SJCRH30 (cell line): ENCODE results near the gene MDP1. TPM values are rescaled to one million over a fixed set of nuclear protein-coding genes. Genes with fewer than 3 reads are reported as not detected.

Experiments
- DNase-seq, 2 experiments: peaks; one replicate each; pipeline ENCODE4 v3.0.0-alpha.2; 2015 to 2020
- H3K27ac ChIP-seq: fragments of 250-450 bp; sonication (Bioruptor Pico); 2 replicates; pipeline ENCODE4 v1.5.1; 2020; ENCODE audit warnings: mild to moderate bottlenecking, moderate library complexity
- H3K27me3 ChIP-seq: fragments of 250-450 bp; sonication (Bioruptor Pico); 2 replicates; pipeline ENCODE4 v1.5.1; 2020; ENCODE audit warnings: mild to moderate bottlenecking, moderate library complexity
- H3K36me3 ChIP-seq: fragments of 250-450 bp; sonication (Bioruptor Pico); 2 replicates; pipeline ENCODE4 v1.5.1; 2020; ENCODE audit warnings: mild to moderate bottlenecking, moderate library complexity
- H3K4me1 ChIP-seq: fragments of 250-450 bp; sonication (Bioruptor Pico); 2 replicates; pipeline ENCODE4 v1.5.1; 2020; ENCODE audit warnings: mild to moderate bottlenecking, moderate library complexity
- H3K4me3 ChIP-seq: fragments of 250-450 bp; sonication (Bioruptor Pico); 2 replicates; pipeline ENCODE4 v1.5.1; 2020; ENCODE audit warnings: mild to moderate bottlenecking, moderate library complexity
- H3K9me3 ChIP-seq: fragments of 250-450 bp; sonication (Bioruptor Pico); replicated peaks from 2 replicates; pipeline ENCODE4 v1.5.1; 2020; ENCODE audit warnings: mild to moderate bottlenecking, moderate library complexity
- total RNA-seq: library from RNA; depleted of rRNA; stranded (reverse); fragments of >200 nt; shearing (Covaris generic); gene quantifications from 2 replicates; pipeline ENCODE4 v1.2.3, GENCODE V29; 2014; rRNA removed

MDP1 gene
- total RNA-seq, 1 experiment from 2014 or later: 27.7 TPM

GRCh38 chr14:24178399-24179178, 37.3 kb downstream of the MDP1 start:
- Histone ChIP-seq H3K27ac (no peak overlapping the region), H3K4me1 (no peaks in the 10 kb centered on the region), H3K36me3 (peaks cover 31% of the 10 kb centered on the region), H3K27me3 (no peaks in the 10 kb centered on the region), H3K4me3 (no peak overlapping the region), H3K9me3 (no peaks in the 10 kb centered on the region)
- no peak for DNase-seq

DNA sequence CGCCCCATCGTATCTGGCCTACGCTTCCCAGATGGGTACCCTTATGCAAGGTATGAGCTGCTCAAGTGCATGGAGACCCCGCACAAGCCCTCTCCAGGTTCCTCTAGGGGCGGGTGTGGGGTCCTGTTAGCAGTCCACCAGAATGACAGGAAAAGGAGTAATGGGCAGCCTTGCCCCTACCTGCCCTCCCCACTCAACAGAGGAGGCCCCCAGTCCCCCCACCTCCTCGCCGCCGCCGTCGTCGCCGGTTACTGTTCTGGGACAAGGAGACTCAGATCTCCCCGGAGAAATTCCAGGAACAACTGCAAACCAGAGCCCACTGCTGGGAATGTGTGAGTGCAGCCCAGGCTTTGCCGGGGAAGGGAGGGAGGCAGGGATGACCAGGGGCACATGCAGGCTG, 38.0 kb downstream of the MDP1 start:
- Histone ChIP-seq H3K27ac (no peak overlapping the region), H3K4me3 (no peak overlapping the region), H3K9me3 (no peaks in the 10 kb centered on the region), H3K4me1 (no peaks in the 10 kb centered on the region), H3K36me3 (peaks cover 24% of the 10 kb centered on the region), H3K27me3 (no peaks in the 10 kb centered on the region)
- DNase-seq: no peak

GRCh38 chr14:24177041-24177825, 38.6 kb downstream of the MDP1 start:
- Histone ChIP-seq H3K4me3 (no peak overlapping the region), H3K27me3 (no peaks in the 10 kb centered on the region), H3K9me3 (no peaks in the 10 kb centered on the region), H3K36me3 (peaks cover 23% of the 10 kb centered on the region), H3K4me1 (no peaks in the 10 kb centered on the region), H3K27ac (no peak overlapping the region)
- DNase-seq: no peak

DNA sequence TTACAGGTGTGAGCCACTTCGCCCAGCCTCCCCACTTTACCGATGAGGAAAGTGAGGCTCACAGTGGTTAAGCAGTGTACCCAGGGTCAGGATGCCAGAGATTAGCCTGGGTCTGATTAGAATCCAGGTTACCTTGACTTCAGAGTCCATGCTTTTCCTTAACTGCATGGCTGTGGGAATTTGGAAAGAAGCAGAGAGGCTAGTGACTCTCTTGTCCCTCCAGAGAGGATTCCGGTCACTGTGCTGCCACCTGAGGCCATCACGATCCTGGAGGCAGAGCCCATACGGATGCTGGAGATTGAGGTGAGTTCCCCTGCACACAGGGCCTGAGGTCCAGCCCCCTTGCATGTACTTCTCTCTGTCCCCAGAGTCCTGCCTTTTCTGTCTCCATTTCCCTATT, 39.3 kb downstream of the MDP1 start:
- Histone ChIP-seq H3K27ac (no peak overlapping the region), H3K36me3 (peaks cover 23% of the 10 kb centered on the region), H3K4me1 (no peaks in the 10 kb centered on the region), H3K9me3 (no peaks in the 10 kb centered on the region), H3K4me3 (no peak overlapping the region), H3K27me3 (no peaks in the 10 kb centered on the region)
- DNase-seq: no peak

DNA sequence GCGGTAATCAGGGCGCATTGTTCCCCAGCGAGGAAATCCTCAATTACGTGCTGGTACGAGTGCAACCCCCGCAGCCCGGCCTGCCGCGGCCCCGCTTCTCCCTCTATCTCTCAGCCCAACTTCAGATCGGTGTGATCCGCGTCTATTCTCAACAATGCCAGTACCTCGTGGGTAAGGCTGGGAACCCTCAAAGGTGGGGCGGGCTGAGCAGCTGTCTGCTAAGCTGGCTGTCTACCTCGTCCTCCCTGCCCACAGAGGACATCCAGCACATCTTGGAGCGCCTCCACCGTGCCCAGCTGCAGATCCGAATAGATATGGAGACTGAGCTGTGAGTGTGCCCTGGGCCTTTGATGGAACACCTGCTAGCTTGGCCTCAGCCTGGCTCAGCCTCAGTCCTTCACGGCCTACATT, 43.0 kb downstream of the MDP1 start:
- no peak overlapping the region for H3K27ac ChIP-seq
- H3K4me1 ChIP-seq: no peaks in the 10 kb centered on the region
- H3K27me3 ChIP-seq: no peaks in the 10 kb centered on the region
- no peaks in the 10 kb centered on the region; the same call in 1 of the 2 replicates for H3K36me3 ChIP-seq
- no peak overlapping the region for H3K4me3 ChIP-seq
- no peak for DNase-seq
- H3K9me3 ChIP-seq: no peaks in the 10 kb centered on the region

DNA sequence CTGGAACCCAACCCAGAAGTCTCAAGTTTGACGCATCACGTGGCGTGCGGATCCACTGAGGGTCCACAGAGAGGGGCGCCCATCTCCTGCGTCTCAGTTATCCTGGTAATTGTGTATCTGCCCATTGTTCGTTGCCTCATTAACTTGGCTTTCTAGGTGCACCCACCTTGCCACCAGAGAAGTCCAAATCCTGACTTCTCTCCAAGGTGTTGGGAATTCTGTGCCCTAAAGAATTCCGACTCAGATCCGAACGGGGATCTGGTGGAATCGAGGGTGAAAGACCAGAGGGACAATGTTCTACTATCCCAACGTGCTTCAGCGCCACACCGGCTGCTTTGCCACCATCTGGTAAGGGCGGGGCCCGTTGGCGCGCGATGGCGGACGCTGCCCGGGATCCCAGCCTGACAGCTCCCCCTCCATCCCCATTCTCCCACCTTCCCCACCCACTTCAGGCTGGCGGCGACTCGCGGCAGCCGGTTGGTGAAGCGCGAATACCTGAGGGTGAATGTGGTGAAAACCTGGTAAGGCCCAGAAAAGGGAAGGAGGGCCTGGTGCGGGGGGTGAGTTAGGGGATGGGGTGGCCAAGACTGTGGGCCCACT, 43.5 kb downstream of the MDP1 start:
- H3K27ac ChIP-seq: no peak overlapping the region
- no peak for DNase-seq
- H3K27me3 ChIP-seq: no peaks in the 10 kb centered on the region
- no peaks in the 10 kb centered on the region for H3K9me3 ChIP-seq
- H3K36me3 ChIP-seq: no peaks in the 10 kb centered on the region; the same call in 1 of the 2 replicates
- H3K4me3 ChIP-seq: no peak overlapping the region
- H3K4me1 ChIP-seq: no peaks in the 10 kb centered on the region

DNA sequence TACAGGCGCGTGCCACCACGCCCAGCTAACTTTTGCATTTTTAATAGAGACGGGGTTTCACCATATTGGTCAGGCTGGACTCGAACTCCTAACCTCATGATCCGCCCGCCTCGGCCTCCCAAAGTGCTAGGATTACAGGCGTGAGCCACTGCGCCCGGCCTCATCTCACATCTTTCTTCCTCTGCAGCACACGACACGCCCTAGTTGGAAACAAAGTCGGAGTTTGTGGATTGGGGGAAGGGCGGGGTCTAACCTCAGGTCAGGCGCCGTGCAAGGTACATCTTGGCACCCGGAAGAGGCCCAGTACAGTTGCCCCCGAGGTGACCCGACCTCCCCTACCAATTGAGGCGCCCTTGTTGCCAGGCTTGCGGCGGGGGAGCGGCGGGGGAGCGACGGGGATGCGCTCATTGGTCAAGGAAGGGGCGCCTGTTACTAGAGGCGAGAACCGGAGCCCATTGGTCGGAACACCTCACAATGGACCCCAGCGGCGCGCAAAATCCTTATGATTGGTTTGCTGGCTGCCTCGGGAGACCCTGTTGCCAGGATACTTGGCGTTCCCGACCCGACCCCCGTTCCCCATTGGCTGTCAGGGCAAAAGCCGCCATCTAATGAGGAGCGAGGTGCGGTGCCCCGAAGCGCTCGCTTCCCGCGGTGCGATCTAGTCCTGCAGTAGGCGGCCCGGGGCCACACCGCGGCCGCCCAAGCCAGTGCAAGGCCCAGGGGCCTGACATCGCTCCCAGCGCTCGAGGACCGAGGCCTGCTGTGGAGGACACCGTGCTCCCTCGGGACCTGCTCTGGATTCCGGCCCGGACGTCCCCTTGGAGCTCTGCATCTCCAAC, 44.2 kb downstream of the MDP1 start, which contains the start of gene REC8:
TSS of gene REC8 (plus strand) at position 659 of the 839 bp plus-strand sequence. CDS start 473 bp downstream, outside the sequence.
- no peak for DNase-seq
- H3K4me3 ChIP-seq: no peak within 1 kb of the TSS
- no peak within 1 kb of the TSS for H3K27ac ChIP-seq
- no peaks in the 10 kb centered on the region for H3K36me3 ChIP-seq
- no peaks in the 10 kb centered on the region for H3K9me3 ChIP-seq
- H3K4me1 ChIP-seq: no peaks in the 10 kb centered on the region
- no peaks in the 10 kb centered on the region for H3K27me3 ChIP-seq

- DNase-seq: no peak
- H3K9me3 ChIP-seq: no peaks in the 10 kb centered on the region
- no peak overlapping the region for H3K4me3 ChIP-seq
- no peak overlapping the region for H3K27ac ChIP-seq
- H3K4me1 ChIP-seq: no peaks in the 10 kb centered on the region
- peaks cover 2% of the 10 kb centered on the region; the same call in 1 of the 2 replicates for H3K36me3 ChIP-seq
- no peaks in the 10 kb centered on the region for H3K27me3 ChIP-seq
Observed at GRCh38 chr14:24167469-24168114, 48.3 kb downstream of the MDP1 start.

DNA sequence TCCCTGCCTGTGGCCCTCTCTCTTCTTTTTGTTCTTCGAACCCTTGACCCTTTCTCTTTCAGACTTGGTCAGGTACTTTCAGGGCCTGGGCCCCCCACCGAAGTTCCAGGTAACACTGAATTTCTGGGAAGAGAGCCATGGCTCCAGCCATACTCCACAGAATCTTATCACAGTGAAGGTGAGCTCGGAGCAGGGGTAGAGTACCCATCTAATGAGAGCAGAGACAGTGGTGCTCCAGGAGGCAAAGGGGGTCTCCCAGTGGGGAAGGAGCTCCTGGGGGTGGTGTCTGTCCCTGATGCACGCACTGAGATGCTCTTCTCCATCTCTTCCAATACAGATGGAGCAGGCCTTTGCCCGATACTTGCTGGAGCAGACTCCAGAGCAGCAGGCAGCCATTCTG, 50.1 kb downstream of the MDP1 start:
- Histone ChIP-seq H3K27me3 (no peaks in the 10 kb centered on the region), H3K4me3 (no peak overlapping the region), H3K4me1 (peaks cover 8% of the 10 kb centered on the region), H3K36me3 (peaks cover 2% of the 10 kb centered on the region; the same call in 1 of the 2 replicates), H3K9me3 (no peaks in the 10 kb centered on the region), H3K27ac (no peak overlapping the region)
- DNase-seq: no peak

GRCh38 chr14:24164518-24164991, 51.3 kb downstream of the MDP1 start:
- H3K9me3 ChIP-seq: no peaks in the 10 kb centered on the region
- no peaks in the 10 kb centered on the region for H3K27me3 ChIP-seq
- no peak overlapping the region for H3K4me3 ChIP-seq
- H3K27ac ChIP-seq: no peak overlapping the region
- peaks cover 2% of the 10 kb centered on the region; the same call in 1 of the 2 replicates for H3K36me3 ChIP-seq
- no peak for DNase-seq
- peaks cover 13% of the 10 kb centered on the region for H3K4me1 ChIP-seq

Other genes starting within 250 kb of the MDP1 start
- 11.1 and 11.7 TPM in 2 replicates for gene DHRS4L2, start 227.1 kb downstream of the MDP1 start, total RNA-seq
- 0.20 and 0.40 TPM in 2 replicates for gene CARMIL3, start 164.1 kb downstream of the MDP1 start, total RNA-seq
- not detected in 2 replicates for gene CPNE6, start 144.5 kb downstream of the MDP1 start, total RNA-seq
- gene PCK2, start 121.8 kb downstream of the MDP1 start, total RNA-seq: 14.9 and 16.2 TPM in 2 replicates
- gene DCAF11, start 101.3 kb downstream of the MDP1 start, total RNA-seq: 75.2 and 82.0 TPM in 2 replicates
- gene NRL, start 101.1 kb downstream of the MDP1 start, total RNA-seq: 3.5 and 4.4 TPM in 2 replicates
- gene FITM1, start 85.4 kb downstream of the MDP1 start, total RNA-seq: 137 and 161 TPM in 2 replicates
- gene PSME1, start 79.9 kb downstream of the MDP1 start, total RNA-seq: 118 and 120 TPM in 2 replicates
- gene EMC9, start 74.5 kb downstream of the MDP1 start, total RNA-seq: 45.6 and 52.7 TPM in 2 replicates
- gene PSME2, start 69.5 kb downstream of the MDP1 start, total RNA-seq: 237 and 253 TPM in 2 replicates
- 43.0 and 58.8 TPM in 2 replicates for gene RNF31, start 68.6 kb downstream of the MDP1 start, total RNA-seq
- gene IRF9, start 54.8 kb downstream of the MDP1 start, total RNA-seq: 11.1 and 15.9 TPM in 2 replicates
- 1.1 and 2.5 TPM in 2 replicates for gene REC8, start 44.0 kb downstream of the MDP1 start, total RNA-seq
- 56.0 and 60.0 TPM in 2 replicates for gene IPO4, start 27.2 kb downstream of the MDP1 start, total RNA-seq
- 32.6 and 35.7 TPM in 2 replicates for gene TM9SF1, start 20.6 kb downstream of the MDP1 start, total RNA-seq
- 0.13 and 0.18 TPM in 2 replicates for gene TSSK4, start 10.4 kb downstream of the MDP1 start, total RNA-seq
- 21.5 and 29.1 TPM in 2 replicates for gene CHMP4A, start 2.6 kb downstream of the MDP1 start, total RNA-seq
- gene NEDD8, start 16.3 kb upstream of the MDP1 start, total RNA-seq: 296 and 300 TPM in 2 replicates
- gene GMPR2, start 16.9 kb upstream of the MDP1 start, total RNA-seq: 45.8 and 54.1 TPM in 2 replicates
- gene TINF2, start 26.6 kb upstream of the MDP1 start, total RNA-seq: 22.8 and 24.5 TPM in 2 replicates
- 0.05 and 0.20 TPM in 2 replicates for gene TGM1, start 47.1 kb upstream of the MDP1 start, total RNA-seq
- 10.5 and 11.6 TPM in 2 replicates for gene RABGGTA, start 55.5 kb upstream of the MDP1 start, total RNA-seq
- 9.5 and 9.6 TPM in 2 replicates for gene DHRS1, start 83.7 kb upstream of the MDP1 start, total RNA-seq
- 30.1 and 33.0 TPM in 2 replicates for gene NOP9, start 83.8 kb upstream of the MDP1 start, total RNA-seq
- 0.08 and 0.20 TPM in 2 replicates for gene CIDEB, start 91.9 kb upstream of the MDP1 start, total RNA-seq
- gene LTB4R2, start 94.1 kb upstream of the MDP1 start, total RNA-seq: 4.4 and 5.3 TPM in 2 replicates
- 2.0 and 3.8 TPM in 2 replicates for gene LTB4R, start 95.4 kb upstream of the MDP1 start, total RNA-seq
- gene ADCY4, start 119.0 kb upstream of the MDP1 start, total RNA-seq: 0.03 TPM in 1 of 2 replicates, not detected in the other
- not detected in 2 replicates for gene RIPK3, start 123.9 kb upstream of the MDP1 start, total RNA-seq
- 33.3 and 39.3 TPM in 2 replicates for gene NFATC4, start 152.1 kb upstream of the MDP1 start, total RNA-seq
- gene NYNRIN, start 182.9 kb upstream of the MDP1 start, total RNA-seq: 11.9 and 12.1 TPM in 2 replicates
- gene CBLN3, start 213.6 kb upstream of the MDP1 start, total RNA-seq: 0.05 and 0.12 TPM in 2 replicates
- 5.9 and 6.0 TPM in 2 replicates for gene KHNYN, start 213.9 kb upstream of the MDP1 start, total RNA-seq
- gene SDR39U1, start 226.7 kb upstream of the MDP1 start, total RNA-seq: 29.3 and 34.1 TPM in 2 replicates